Measurements from ENCODE around the gene NAPA.

DNA sequence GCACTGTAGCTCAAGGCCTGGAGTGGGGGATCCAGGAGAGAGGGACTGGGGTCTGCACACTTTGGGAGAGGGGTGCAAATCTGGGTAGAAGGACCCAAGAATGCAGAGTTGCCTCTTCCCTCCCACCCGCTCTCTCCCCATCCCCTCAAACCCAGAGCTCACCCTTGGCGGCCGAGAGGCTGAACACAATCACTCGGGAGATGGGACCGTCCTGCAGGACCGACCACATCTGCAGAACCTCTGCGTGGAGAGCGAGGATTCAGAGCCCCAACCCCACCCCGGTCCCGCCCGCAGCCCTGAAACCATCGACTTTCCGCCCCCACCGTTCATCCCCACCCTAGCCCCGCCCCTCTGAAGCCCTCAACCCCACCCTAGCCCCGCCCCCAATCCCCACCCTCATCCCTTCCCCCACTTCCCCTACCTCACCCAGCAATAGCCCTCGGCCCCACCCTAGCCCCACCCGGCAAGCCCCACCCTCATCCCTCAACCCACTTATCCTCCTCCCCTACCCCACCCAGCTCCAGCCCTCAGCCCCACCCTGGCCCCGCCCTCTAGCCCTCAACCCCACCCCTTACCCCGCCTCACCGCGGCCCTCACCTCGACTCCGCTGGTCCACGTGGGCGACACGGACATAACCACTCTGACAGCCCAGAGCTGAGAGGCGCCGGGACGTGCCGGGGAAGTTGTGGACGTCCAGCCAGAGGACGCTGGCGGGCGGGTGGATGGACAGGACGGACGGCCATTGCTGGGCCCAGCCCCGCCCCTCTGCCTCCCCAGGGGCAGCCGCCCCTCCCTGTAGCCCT lies 35.0 kb downstream of the NAPA start:
- TF ChIP-seq POLR2A (IDR thresholded peaks at IDR 0.05; ENCODE audit: low read depth, low read length) (no peak), POLR2AphosphoS5 (IDR thresholded peaks at IDR 0.05; ENCODE audit: low read depth, low read length) (no peak), TAF1 (IDR thresholded peaks at IDR 0.05; ENCODE audit: low read depth, low read length) (no peak), POU2F2 (IDR thresholded peaks at IDR 0.05; ENCODE audit: low read depth, low read length) (no peak), PAX5 (IDR thresholded peaks at IDR 0.05; ENCODE audit: insufficient read depth, low read length, severe bottlenecking) (no peak), SPI1 (IDR thresholded peaks at IDR 0.05; ENCODE audit: low read depth, low read length) (no peak)
